NCI-H1694 (cell line): ENCODE measurements around the gene DNM1.
"Not testable (repeated sequence)": the region's sequence is repeated elsewhere in the genome, so short reads cannot be mapped to it uniquely, and the experiment has no call there.

Experiments used
- DNase-seq: peaks from one replicate; lab custom pipeline; 2025; lab: John Stamatoyannopoulos, UW

The DNM1 gene

DNA sequence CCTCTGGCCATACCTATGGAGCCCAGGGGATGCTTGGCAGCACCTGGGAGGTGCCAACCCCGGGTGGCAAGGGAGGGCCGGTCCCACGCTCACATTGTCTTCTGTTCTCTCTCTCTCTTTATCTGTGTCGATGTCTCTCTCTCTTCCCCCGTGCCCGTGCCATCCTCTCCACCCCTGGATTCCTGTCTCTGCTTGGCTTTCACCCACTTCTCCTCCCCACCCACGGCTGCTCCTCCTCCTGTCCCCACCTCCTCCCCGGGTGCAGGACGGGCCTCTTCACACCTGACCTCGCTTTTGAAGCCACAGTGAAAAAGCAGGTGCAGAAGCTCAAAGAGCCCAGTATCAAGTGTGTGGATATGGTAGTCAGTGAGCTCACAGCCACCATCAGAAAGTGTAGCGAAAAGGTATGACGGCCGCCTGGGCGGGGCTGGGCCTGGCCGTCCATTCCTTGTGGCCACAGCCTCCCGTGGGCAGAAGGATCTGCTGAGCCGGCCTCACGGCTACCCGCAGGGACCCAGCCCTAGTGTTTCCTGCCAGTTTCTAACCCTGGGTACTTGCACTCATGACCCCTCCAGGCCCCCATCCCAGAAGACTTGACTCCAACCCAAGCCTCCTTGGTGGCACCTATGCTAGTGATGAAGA lies 22.7 kb downstream of the DNM1 start:
- DNase-seq, result no peak

DNA sequence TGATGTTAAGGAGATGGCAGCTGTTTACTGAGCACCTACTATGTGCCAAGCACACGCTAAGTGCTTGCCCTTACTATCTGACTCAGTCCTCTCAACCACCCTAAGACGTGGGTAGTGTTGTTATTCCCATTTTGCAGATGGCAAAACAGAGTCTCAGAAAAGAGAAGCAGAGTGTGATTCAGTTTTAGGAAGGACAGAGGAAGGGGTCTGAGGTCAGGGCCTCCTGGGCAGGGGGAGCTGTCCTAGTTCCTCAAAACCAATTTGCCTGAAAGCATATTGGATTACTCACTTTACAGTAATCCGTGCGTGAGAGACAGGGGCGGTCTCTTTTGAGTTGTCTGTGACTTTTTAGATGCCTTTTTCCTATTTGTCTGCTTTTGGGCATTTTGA lies 23.2 kb downstream of the DNM1 start:
- DNase-seq, result no peak

DNA sequence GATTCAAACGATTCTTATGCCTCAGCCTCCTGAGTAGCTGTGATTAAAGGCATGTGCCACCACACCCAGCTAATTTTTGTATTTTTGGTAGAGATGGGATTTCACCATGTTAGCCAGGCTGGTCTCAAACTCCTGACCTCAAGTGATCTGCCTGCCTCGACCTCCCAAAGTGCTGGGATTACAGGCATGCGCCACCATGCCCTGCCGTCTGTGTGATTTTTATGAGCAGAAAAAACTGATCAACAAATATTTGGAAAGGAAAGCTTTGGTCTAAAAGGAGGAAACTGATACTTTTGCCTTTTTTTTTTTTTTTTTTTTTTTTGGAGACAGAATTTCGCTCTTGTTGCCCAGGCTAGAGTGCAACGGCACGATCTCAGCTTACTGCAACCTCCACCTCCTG lies 27.7 kb downstream of the DNM1 start:
- DNase-seq, result not testable (repeated sequence)

DNA sequence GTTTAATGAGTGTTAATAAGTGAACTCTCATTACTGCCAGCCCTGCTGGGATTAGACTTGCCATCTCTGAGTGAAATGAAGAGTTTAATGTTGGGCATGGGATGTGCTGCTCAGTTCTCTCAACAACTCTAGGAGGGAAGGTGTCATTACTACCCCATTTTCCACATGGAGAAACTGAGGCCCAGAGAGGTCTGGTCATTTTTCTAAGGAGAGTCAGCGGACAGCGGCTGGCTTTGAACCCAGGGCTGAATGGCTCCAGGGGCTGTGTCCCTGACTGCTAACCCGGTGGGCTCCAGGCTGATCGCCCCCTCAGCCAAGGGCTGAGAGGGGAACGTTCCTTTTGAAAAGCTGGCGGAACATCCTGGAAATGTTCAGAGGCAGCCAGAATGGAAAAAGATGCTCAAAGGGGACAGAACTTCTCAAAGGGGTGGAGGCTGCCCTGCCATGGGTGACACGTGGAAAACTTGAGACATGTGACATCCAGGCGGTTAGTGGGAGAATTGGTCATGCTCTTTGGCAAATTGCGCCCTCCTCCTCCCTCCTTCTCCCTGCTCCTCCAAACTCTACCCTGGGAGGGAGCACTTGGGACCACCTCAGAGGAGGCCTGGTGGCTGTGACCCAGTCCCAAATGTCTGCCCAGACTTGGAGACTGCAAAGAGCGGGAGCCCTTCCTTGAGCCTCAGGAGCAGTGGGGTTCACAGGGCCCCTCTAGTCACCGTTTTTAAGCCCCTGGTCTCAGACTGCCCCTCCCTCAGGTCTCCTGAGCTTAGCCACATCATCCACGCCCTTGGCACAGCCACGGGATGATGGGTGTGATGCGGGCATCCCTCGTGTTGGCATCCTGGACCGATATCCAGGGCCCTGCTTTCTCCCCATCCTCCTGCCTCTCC lies 28.7 kb downstream of the DNM1 start:
- no peak for DNase-seq

DNA sequence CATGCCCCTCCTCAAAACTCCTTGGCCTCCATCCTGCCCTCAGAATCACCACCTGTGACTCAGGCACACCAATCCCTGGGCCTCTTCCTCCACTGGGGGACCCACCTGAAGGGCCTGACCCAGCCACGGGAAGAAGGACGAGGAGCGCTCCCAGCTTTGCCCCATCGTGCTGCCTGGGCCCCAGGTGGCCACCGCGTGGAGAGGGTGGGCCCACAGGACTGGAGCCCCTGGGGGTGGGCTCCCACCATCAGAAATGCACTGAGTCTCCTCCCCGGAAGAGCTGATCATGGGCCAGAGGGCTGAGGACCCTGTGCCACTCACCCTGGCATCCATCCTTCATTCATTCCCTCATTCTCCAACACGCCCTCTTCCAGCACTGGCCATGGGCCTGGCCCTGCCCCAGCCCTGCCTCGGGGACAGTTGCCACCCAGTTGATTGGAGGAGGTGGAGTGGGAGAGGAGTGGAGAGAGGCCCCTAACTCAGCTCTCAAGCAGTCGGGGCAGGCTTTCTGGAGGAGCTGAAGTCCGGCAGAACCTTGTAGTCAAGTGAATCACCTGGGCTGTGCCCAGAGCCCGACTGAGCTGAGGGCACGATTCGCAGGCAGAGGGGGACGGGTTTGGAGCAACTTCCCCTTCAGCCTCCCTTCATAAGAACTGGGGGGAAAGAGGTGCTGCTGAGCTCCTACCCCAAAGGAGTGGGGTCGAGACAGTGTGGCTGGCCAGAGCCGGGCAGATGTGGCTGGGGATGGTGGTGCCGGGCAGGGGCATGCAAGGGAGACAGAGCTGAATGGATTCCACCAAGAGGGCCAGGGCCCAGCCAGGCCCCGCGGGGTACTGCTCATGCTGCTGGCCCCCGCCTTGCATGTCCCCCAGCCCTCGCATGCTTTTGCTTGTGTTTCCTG lies 29.6 kb downstream of the DNM1 start:
- no peak for DNase-seq

DNA sequence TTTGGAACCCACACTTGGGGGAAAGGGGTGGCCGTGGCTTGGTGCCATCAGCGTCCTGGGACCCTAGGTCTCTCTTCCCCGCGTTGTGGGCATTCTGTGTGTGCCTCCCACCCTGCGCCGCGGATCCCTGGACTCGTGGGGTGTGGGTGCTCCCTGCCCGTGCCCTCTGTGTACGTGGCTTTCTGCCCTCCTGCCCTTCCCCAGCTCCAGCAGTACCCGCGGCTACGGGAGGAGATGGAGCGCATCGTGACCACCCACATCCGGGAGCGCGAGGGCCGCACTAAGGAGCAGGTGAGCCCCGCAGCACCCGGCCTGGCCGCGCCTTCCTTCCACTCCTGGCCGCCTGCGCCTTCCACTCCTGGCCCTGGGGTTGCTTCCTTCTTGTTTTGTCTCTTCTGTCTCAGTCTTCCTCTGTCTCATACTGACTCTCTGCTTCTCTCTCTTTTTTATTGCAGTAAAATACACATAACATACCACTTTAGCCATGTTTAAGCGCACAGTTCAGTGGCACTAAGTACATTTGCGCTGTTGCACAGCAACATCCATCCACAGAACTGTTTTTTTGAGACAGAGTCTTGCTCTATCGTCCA lies 30.7 kb downstream of the DNM1 start:
- DNase-seq, result no peak

DNA sequence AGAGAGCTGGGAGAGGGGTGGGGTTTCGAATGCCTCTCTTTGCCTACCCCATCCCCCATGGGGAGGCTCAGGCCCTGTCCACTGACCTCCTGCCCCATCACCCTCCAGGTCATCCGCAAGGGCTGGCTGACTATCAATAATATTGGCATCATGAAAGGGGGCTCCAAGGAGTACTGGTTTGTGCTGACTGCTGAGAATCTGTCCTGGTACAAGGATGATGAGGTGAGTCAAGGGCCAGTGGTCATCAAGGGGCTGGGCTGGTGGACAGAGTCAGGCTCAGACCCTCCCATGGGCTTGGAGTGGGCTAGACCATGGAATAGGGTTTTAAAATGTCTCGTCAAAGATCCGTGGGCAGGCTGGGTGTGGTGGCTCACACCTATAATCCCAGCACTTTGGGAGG lies 38.9 kb downstream of the DNM1 start:
- no peak for DNase-seq

DNA sequence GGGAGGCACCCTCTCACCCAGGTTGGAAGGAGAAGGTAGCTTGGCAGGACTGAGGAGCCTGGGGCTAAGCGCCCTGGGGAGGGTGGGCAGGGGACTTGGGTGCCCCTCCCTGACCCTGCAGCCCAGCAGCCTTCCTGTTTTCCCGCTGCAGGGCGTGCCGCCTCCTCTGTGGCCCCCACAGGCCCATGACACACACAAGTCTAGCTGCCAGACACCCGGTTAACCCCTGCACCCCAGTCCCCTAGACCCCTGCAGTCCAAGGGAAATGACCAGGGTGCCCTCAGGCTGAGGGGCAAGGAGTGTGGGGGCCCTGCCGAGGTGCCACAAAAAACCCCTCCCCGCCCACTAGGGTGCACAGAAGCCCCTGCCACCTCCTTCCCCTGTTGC lies 39.6 kb downstream of the DNM1 start:
- no peak for DNase-seq

DNA sequence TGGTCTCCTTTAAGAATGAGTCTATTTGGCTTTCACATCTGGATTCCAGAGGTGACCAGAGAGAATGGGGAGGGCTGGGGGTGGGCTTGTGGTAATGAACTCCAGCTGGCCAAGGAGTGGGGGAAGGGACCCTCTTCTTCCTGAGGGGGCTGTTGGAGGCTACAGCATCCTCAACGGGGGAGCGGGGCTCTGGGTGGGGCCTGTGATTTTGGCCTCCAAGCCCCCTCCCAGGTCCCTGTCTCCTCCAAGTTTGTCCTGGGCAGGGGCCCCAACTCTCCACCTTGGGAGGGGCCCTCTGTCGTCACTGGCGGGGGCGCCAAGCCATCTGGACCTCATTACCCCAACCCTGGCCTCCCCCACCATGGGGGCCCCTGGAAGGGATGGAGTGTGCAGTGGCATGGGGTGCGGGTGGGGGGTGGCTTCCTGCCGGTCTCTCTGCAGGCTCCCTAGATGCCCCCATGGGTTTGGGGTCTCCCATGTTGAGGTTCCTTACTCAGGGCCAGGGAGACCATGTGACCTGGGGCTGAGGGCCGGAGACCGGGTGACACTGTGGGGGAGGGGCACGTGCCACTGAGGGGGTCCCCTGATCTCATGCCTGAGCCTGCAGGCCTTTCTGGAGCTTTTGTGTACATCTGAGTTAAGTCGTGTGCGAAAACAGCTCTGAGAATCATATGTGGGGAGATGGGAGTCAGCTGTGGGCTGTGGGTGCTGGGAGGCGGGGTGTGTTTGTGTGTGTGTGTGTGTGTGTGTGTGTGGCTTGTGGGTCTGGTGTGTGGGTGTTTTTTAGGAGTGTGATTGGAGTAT lies 40.2 kb downstream of the DNM1 start:
- DNase-seq, result no peak

DNA sequence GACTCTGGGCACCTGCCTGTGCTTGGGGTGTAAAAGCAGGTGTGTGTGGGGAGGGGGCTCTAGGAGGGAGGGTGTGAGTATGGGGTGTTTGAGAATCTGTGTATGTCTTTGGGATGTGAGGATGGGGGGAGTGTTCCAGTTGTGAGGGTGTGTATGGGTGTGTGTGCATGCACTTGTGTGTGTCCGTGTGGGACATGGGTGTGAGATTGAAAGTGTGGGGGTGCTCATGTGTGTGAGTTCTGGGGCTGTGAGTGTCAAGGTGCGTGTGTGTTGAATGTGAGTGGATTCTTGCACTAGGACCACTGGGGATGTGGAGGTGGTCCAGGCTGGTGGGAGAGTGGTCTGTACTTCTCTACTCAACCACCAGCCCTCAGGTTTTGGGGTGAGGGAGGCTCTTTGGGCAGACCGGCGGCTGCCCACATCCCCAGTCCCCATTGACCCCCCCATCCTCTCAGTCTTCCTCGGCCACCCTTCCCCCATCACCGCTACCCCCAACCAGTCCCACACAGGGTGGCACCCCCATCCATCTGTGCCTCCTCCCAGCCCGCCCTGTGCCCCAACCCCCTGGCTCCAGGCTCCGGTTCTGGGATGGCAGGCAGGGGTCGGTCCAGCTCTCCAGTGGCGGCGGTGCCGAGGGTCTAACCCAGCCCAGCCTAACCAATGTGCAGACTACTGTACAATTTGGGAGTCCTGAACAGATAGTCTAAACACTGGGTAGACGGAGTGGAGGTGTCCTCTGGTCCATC lies 41.1 kb downstream of the DNM1 start:
- DNase-seq, result no peak

DNA sequence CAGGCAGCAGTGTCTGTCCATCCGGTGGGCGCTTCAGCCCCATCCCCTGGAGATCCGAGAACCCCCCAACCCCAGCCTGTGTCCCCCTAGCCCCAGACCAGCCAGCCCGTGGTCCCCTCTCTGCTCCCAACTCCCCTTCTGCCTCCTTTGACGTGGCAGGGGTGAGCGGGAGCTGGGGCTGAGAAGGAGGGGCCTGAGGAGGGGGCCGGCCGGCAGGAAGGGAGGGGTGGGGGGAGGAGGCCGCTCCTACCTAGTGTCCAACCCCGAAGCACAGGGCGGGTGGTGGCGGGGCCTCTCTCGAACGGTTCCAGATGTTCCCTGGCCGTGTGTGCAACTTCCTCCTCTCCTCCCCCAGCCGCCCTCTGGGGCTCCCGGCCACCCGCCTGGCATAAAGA lies 41.7 kb downstream of the DNM1 start:
- no peak for DNase-seq

DNA sequence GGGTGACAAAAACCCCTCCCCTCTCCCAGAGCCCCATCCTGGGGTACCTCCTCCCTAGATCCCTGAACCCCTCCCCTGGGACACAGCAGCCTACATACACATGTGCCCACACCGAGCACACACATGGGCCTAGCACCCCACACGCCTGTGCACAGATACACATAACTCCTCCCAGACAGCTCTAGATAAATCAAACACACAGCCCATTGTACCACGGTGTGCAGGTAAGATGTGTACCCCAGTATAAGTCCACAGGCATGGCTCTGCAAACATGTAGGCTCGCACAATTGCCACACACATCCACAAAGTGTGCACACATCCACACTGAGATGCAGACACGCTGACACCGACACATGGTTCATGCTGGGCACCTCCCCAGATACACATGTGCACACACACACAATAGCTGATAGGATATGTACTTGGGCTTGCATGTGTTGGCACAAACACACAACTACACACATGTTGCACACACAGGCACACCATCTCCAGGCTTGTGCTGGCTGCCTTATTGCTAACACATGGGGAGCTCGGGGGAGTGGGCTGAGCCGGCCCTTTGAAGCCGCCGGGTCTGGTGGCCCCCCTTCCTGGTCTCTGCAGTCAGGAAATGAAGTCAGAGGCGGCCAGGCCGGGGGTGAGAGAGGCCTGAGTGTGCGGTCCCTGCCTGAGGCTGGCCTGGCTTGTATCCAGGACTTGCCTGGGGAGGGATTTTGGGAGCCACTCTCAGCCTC lies 42.4 kb downstream of the DNM1 start:
- no peak for DNase-seq

DNA sequence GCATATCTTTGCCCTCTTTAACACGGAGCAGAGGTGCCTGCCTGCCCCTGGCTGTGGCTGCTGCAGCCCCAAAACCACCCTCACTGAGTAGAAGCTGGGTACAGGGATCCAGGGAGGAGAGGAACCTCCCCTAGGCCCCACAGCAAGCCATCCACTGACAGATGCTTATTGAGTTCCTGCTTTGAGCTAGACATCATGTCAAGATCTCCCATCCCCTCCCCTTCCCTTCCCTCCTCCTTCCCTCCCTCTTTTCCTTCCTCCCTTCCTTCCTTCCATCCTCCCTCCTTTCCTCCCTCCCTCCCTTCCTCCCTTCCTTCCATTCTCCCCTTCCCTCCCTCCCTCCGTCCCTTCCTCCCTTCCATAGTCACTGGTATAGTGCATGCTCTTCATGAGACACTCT lies 43.3 kb downstream of the DNM1 start:
- no peak for DNase-seq

DNA sequence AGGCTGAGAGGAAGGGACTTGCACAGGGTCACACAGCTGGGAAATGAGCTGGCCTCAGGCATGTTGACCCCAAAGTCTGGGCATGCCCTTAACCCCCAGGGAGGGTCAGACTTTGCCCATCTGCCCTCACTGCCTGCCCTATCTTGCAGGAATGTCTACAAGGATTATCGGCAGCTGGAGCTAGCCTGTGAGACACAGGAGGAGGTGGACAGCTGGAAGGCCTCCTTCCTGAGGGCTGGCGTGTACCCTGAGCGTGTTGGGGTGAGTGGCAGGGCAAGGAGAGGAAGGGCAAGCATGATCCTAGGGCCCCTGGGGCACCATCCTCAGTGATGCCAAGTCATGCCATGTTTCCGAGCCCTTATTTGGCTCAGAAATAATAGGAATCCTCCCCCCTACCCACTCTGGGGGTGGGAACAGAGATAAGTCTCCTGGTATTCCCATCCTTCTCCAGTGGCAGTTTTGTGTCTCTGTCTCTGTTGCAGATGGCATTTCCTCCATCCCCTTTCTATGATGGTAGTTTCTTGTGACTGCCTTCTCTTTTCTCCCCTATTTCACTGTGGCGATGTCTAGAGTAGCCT lies 44.1 kb downstream of the DNM1 start:
- no peak for DNase-seq

DNA sequence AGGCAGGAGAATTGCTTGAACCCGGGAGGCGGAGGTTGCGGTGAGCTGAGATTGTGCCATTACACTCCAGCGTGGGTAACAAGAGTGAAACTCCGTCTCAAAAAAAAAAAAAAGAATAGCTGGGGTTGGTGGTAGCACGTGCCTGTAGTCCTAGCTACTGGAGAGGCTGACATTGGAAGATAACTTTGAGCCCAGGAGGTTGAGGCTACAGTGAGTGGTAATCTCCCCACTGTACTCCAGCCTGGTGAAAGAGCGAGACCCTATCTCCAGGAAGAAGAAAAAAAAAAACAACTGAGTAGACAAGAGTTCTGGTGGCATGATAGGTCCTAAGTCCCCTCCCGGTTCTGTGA lies 46.4 kb downstream of the DNM1 start:
- DNase-seq, result no peak

DNA sequence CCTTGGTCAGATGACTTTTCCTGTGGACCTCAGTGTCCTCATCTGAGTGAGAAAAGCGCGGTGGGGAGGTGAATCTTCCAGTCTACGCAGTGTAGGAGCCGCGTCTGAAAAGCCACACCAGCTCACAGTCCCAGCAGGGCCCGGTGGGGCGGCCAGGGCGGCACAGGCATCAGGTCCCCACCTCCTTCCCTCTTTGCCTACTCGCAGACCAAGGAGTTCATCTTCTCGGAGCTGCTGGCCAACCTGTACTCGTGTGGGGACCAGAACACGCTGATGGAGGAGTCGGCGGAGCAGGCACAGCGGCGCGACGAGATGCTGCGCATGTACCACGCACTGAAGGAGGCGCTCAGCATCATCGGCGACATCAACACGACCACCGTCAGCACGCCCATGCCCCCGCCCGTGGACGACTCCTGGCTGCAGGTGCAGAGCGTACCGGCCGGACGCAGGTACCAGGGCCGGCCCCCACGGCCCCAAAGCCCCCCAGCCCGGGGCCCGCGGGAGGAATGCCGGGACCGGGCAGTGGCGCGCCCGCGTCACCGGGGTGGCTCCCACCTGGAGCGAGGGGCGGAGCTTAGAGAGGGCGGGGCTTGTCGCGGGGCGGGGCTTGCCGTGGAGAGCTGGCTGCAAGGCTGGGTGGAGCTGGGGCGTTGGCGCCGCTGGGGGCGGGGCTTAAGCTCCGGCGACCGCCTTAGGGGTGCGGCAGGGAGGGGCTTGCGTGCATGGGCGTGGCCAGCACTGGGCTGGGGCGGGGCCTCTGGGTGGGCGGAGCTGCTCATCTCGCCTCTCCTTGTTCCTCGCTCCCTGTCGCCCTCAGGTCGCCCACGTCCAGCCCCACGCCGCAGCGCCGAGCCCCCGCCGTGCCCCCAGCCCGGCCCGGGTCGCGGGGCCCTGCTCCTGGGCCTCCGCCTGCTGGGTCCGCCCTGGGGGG lies 47.0 kb downstream of the DNM1 start:
- DNase-seq, result no peak

DNA sequence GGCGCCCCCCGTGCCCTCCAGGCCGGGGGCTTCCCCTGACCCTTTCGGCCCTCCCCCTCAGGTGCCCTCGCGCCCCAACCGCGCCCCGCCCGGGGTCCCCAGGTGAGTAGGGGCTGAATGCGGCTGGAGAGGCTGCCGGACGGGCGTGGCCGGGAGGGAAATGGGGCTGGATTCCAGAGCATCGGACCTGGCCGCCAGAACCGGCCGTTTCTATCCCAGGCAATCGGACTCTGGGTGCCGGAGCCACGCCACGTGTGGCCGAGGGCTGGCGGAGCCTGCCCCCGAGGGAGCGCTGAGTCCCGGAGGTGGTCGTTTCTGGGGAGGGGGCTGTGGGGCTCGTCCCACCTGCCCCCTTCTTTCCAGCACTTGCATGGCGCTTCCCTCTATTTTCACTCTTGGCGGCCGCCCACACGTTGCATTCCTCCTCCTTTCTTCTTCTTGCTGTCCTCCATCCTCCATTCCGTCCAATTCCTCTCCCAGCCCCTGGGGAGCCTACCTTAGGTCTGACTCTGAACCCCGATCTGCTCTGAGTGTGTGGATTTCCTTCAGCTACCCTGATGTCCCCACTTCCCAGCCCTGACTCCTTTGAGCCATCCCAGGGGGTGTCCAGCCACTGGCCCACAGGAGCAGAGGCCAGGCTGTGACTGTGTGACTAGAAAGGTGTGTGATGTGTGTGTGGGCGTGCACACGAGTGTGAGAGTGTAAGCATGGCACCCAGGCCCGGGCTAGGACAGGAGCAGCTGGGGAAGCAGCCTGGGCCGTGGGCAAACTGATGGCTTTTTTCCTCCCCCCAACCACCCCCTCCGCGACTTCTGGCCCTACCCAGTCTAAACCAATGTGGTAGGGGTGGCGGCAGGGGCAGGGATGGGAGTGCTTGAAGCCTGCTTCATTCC lies 47.9 kb downstream of the DNM1 start:
- no peak for DNase-seq

DNA sequence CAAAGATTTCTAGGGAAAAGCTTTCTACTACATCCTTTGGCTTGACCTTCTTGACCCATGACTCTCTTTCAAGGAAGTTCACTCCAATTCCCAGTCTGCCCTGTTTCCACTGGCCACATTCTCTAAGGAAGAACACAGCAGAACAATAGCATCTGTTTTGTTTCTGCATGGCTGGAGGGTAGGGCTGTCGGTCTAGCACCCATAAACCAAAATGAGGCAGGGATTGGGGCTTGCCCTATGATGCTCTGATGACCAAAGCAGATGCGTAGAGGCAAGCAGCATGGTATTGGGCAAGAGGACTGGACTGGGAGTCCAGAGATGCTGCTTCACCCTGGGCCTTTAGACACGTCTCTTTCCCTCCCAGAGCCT lies 48.5 kb downstream of the DNM1 start:
- DNase-seq, result no peak
